Naive thymus-derived CD4-positive, alpha-beta T cell (primary cell): Measurements from ENCODE around the gene OR14A2. TPM values are rescaled to one million over a fixed set of nuclear protein-coding genes. Genes with fewer than 3 reads are reported as not detected.
"Not testable (repeated sequence)": the region's sequence is repeated elsewhere in the genome, so short reads cannot be mapped to it uniquely, and the experiment has no call there.

ENCODE experiments used
- ATAC-seq: fragments of 150-1000 bp; cut with Tn5 transposase; 2 replicates; pipeline ENCODE4 v1.10.0; 2021; ENCODE audit warnings: mild to moderate bottlenecking, moderate library complexity
- CTCF ChIA-PET: fragments of 350-600 bp; sonication (Branson Sonifier 250); formaldehyde crosslinking; loops from one replicate; lab custom pipeline; 2021; ENCODE audit warnings: antibody characterized with exemption; lab: Charles Lee
- POLR2A ChIA-PET: fragments of 350-600 bp; sonication (Branson Sonifier 250); formaldehyde crosslinking; loops from one replicate; lab custom pipeline; 2021; ENCODE audit warnings: antibody characterized with exemption, inconsistent platforms; lab: Charles Lee
- DNase-seq, 9 donors: peaks; one replicate each; pipeline versions ENCODE4 v3.0.0 to v3.0.0-alpha.2; 2020 to 2022; ENCODE audit warnings: mixed read lengths in 1 of 9
- H3K27ac ChIP-seq: one replicate; pipeline ENCODE4 v1.7.0; 2013; ENCODE audit warnings: mild to moderate bottlenecking, low read depth, low read length, moderate library complexity
- H3K27me3 ChIP-seq, 2 donors: one replicate each; pipeline ENCODE4 v1.7.0; 2013; ENCODE audit warnings: low read length in 2 of 2, mild to moderate bottlenecking in 2 of 2, moderate library complexity in 2 of 2; ENCODE audit not compliant: control insufficient read depth in 2 of 2, insufficient read depth in 2 of 2
- H3K36me3 ChIP-seq, 3 experiments: 1 replicate in 2 of 3; 2 replicates in 1 of 3; pipeline ENCODE4 v1.7.0; 2013; ENCODE audit warnings: low read length in 3 of 3, mild to moderate bottlenecking in 3 of 3, moderate library complexity in 1 of 3; ENCODE audit not compliant: insufficient read depth in 3 of 3, control insufficient read depth in 2 of 3
- H3K4me1 ChIP-seq, 2 donors: one replicate each; pipeline ENCODE4 v1.7.0; 2013; ENCODE audit warnings: low read length in 2 of 2, mild to moderate bottlenecking in 2 of 2, moderate library complexity in 1 of 2; ENCODE audit not compliant: control insufficient read depth in 2 of 2, insufficient read depth in 2 of 2
- H3K4me3 ChIP-seq: 2 replicates; pipeline ENCODE4 v1.7.0; 2013; ENCODE audit warnings: mild to moderate bottlenecking, low read length
- H3K9me3 ChIP-seq, 3 experiments: 1 replicate in 2 of 3; 2 replicates in 1 of 3; pipeline ENCODE4 v1.7.0; 2013; ENCODE audit warnings: low read length in 3 of 3; ENCODE audit not compliant: control insufficient read depth in 2 of 3
- H3K27ac Mint-ChIP-seq, 9 donors: one replicate each; pipeline ENCODE4 v1.8.0; 2020 to 2022; ENCODE audit warnings: mixed read lengths in 9 of 9, mild to moderate bottlenecking in 8 of 9, moderate library complexity in 5 of 9, inconsistent platforms in 2 of 9
- H3K27me3 Mint-ChIP-seq, 5 donors: one replicate each; pipeline ENCODE4 v1.8.0; 2021 to 2022; ENCODE audit warnings: mixed read lengths in 5 of 5, mild to moderate bottlenecking in 1 of 5
- H3K36me3 Mint-ChIP-seq, 5 donors: one replicate each; pipeline ENCODE4 v1.8.0; 2020 to 2022; ENCODE audit warnings: mixed read lengths in 5 of 5, mild to moderate bottlenecking in 3 of 5, inconsistent platforms in 1 of 5
- H3K4me1 Mint-ChIP-seq, 7 donors: one replicate each; pipeline ENCODE4 v1.8.0; 2020 to 2022; ENCODE audit warnings: mixed read lengths in 7 of 7, mild to moderate bottlenecking in 3 of 7, inconsistent platforms in 1 of 7
- H3K4me3 Mint-ChIP-seq, 10 donors: one replicate each; pipeline ENCODE4 v1.8.0; 2020 to 2022; ENCODE audit warnings: mild to moderate bottlenecking in 10 of 10, mixed read lengths in 10 of 10, moderate library complexity in 6 of 10, inconsistent platforms in 2 of 10
- H3K9me3 Mint-ChIP-seq, 11 donors: one replicate each; pipeline ENCODE4 v1.8.0; 2020 to 2022; ENCODE audit warnings: mixed read lengths in 11 of 11, mild to moderate bottlenecking in 4 of 11, inconsistent platforms in 1 of 11, moderate library complexity in 1 of 11
- intact Hi-C, 2 donors: fragments of 100-400 bp; cut with micrococcal nuclease; formaldehyde crosslinking; loops; one replicate each; pipeline ENCODE4 v1.15.1; 2023
- polyA plus RNA-seq, 2 donors: library from polyadenylated mRNA; unstranded; fragments of 300-500 nt; fragmentation: Illumina TruSeq; gene quantifications; one replicate each; pipeline ENCODE4 v1.2.3, GENCODE V29; 2021
- total RNA-seq, 6 experiments: library from RNA in 5 of 6; stranded (reverse) in 5 of 6; gene quantifications; 1 replicate in 5 of 6; 2 replicates in 1 of 6; pipeline ENCODE4 v1.2.3 and lab custom pipeline; 2021 to 2026

Gene OR14A2
- total RNA-seq (not detected), polyA plus RNA-seq (not detected), total RNA-seq (lab: John Stamatoyannopoulos, UW) (not detected)

- ChIA-PET POLR2A (no interaction called here), CTCF (no interaction called here)
- H3K27me3 ChIP-seq: no peaks in the 10 kb centered on the region
- H3K27me3 Mint-ChIP-seq: peaks cover 0 to 7% (median 0%) of the 10 kb centered on the region in 5 donors
- no peak within 1 kb of the TSS for H3K4me3 ChIP-seq
- intact Hi-C loops: no loop called here
- H3K4me1 ChIP-seq: no peaks in the 10 kb centered on the region
- H3K9me3 ChIP-seq: peaks cover 0 to 12% (median 0%) of the 10 kb centered on the region in 3 experiments
- ATAC-seq: no peak
- H3K9me3 Mint-ChIP-seq: peaks cover 2 to 25% (median 9%) of the 10 kb centered on the region in 11 donors
- H3K36me3 ChIP-seq: no peaks in the 10 kb centered on the region
- no peak within 1 kb of the TSS for H3K4me3 Mint-ChIP-seq
- DNase-seq: no peak
- no peaks in the 10 kb centered on the region for H3K36me3 Mint-ChIP-seq
- H3K27ac Mint-ChIP-seq: no peak within 1 kb of the TSS
- no peaks in the 10 kb centered on the region for H3K4me1 Mint-ChIP-seq
- no peak within 1 kb of the TSS for H3K27ac ChIP-seq
These were observed at the start of gene OR14A2 for GRCh38 chr1:247748041-247748440. Gene OR14A2 (minus strand): TSS chr1:247748141.

- intact Hi-C loops: no loop called here
- no peak for ATAC-seq
- Mint-ChIP-seq H3K27me3 (peaks cover 0 to 6% (median 0%) of the 10 kb centered on the region in 5 donors), H3K27ac (no peak overlapping the region), H3K36me3 (no peaks in the 10 kb centered on the region), H3K4me1 (no peaks in the 10 kb centered on the region), H3K4me3 (no peak overlapping the region), H3K9me3 (peaks cover 0 to 6% (median 2%) of the 10 kb centered on the region in 11 donors)
- POLR2A ChIA-PET: no interaction called here
- Histone ChIP-seq H3K4me1 (no peaks in the 10 kb centered on the region), H3K9me3 (no peaks in the 10 kb centered on the region), H3K27ac (no peak overlapping the region), H3K36me3 (no peaks in the 10 kb centered on the region), H3K27me3 (no peaks in the 10 kb centered on the region), H3K4me3 (no peak overlapping the region)
- CTCF ChIA-PET: no interaction called here
- no peak for DNase-seq
These were observed 49.6 kb upstream of the OR14A2 start for GRCh38 chr1:247797518-247797917.

- H3K27me3 Mint-ChIP-seq: peaks cover 0 to 7% (median 5%) of the 10 kb centered on the region in 5 donors
- CTCF ChIA-PET: no interaction called here
- no peaks in the 10 kb centered on the region for H3K4me1 ChIP-seq
- H3K4me1 Mint-ChIP-seq: no peaks in the 10 kb centered on the region
- H3K27me3 ChIP-seq: no peaks in the 10 kb centered on the region
- intact Hi-C loops: no loop called here
- peaks cover 0 to 7% (median 0%) of the 10 kb centered on the region in 11 donors for H3K9me3 Mint-ChIP-seq
- ATAC-seq (no peak), DNase-seq (no peak)
- POLR2A ChIA-PET: no interaction called here
- H3K4me3 Mint-ChIP-seq: no peak overlapping the region
- H3K9me3 ChIP-seq: no peaks in the 10 kb centered on the region
- no peaks in the 10 kb centered on the region for H3K36me3 Mint-ChIP-seq
- no peak overlapping the region for H3K27ac ChIP-seq
- no peak overlapping the region for H3K27ac Mint-ChIP-seq
- no peaks in the 10 kb centered on the region for H3K36me3 ChIP-seq
- no peak overlapping the region for H3K4me3 ChIP-seq
These were observed 21.7 kb upstream of the OR14A2 start for GRCh38 chr1:247769603-247770002.

GRCh38 chr1:247760456-247760855 lies 12.5 kb upstream of the OR14A2 start, which contains the start of gene OR1C1:
Gene OR1C1 (minus strand): TSS chr1:247760556. CDS start chr1:247758406, 2,150 bp downstream.
- POLR2A ChIA-PET: no interaction called here
- H3K27me3 Mint-ChIP-seq: peaks cover 0 to 4% (median 0%) of the 10 kb centered on the region in 5 donors
- Histone ChIP-seq H3K4me3 (no peak within 1 kb of the TSS), H3K27me3 (no peaks in the 10 kb centered on the region), H3K27ac (no peak within 1 kb of the TSS), H3K4me1 (no peaks in the 10 kb centered on the region), H3K36me3 (no peaks in the 10 kb centered on the region), H3K9me3 (no peaks in the 10 kb centered on the region)
- no peaks in the 10 kb centered on the region for H3K36me3 Mint-ChIP-seq
- no peaks in the 10 kb centered on the region for H3K4me1 Mint-ChIP-seq
- intact Hi-C loops: no loop called here
- no peak within 1 kb of the TSS for H3K27ac Mint-ChIP-seq
- no peak within 1 kb of the TSS for H3K4me3 Mint-ChIP-seq
- no peak for ATAC-seq
- no peak for DNase-seq
- peaks cover 0 to 12% (median 0%) of the 10 kb centered on the region in 11 donors for H3K9me3 Mint-ChIP-seq
- CTCF ChIA-PET: no interaction called here

- H3K27ac Mint-ChIP-seq: not testable (repeated sequence)
- peaks cover 0 to 11% (median 0%) of the 10 kb centered on the region in 3 experiments for H3K9me3 ChIP-seq
These were observed 6.4 kb upstream of the OR14A2 start for GRCh38 chr1:247754311-247754710.

GRCh38 chr1:247749870-247750269 lies 1.9 kb upstream of the OR14A2 start:
- POLR2A ChIA-PET: no interaction called here
- Histone ChIP-seq H3K27me3 (no peaks in the 10 kb centered on the region), H3K4me1 (no peaks in the 10 kb centered on the region), H3K36me3 (no peaks in the 10 kb centered on the region), H3K4me3 (no peak overlapping the region), H3K9me3 (peaks cover 0 to 12% (median 0%) of the 10 kb centered on the region in 3 experiments), H3K27ac (no peak overlapping the region)
- no peak for DNase-seq
- CTCF ChIA-PET: no interaction called here
- H3K9me3 Mint-ChIP-seq: peaks cover 0 to 25% (median 9%) of the 10 kb centered on the region in 11 donors
- no peak for ATAC-seq
- intact Hi-C loops: no loop called here
- peaks cover 0 to 1% (median 0%) of the 10 kb centered on the region in 5 donors for H3K27me3 Mint-ChIP-seq
- no peaks in the 10 kb centered on the region for H3K4me1 Mint-ChIP-seq
- no peak overlapping the region for H3K4me3 Mint-ChIP-seq
- no peak overlapping the region for H3K27ac Mint-ChIP-seq
- H3K36me3 Mint-ChIP-seq: no peaks in the 10 kb centered on the region

More at GRCh38 chr1:247754311-247754710, 6.4 kb upstream of the OR14A2 start:
- H3K27me3 Mint-ChIP-seq, ATAC-seq, H3K4me3 Mint-ChIP-seq, H3K36me3 Mint-ChIP-seq, H3K4me1 ChIP-seq, POLR2A ChIA-PET, DNase-seq, H3K27ac ChIP-seq, H3K4me1 Mint-ChIP-seq, H3K4me3 ChIP-seq, intact Hi-C loops, H3K27me3 ChIP-seq, CTCF ChIA-PET, H3K36me3 ChIP-seq: not testable (repeated sequence)
- peaks cover 0 to 25% (median 14%) of the 10 kb centered on the region in 11 donors for H3K9me3 Mint-ChIP-seq

- H3K36me3 ChIP-seq: no peaks in the 10 kb centered on the region
- no peak overlapping the region for H3K4me3 ChIP-seq
- ChIA-PET CTCF (no interaction called here), POLR2A (no interaction called here)
- intact Hi-C loops: no loop called here
- H3K4me1 ChIP-seq: no peaks in the 10 kb centered on the region
- no peak for ATAC-seq
- H3K27ac Mint-ChIP-seq: no peak overlapping the region
- no peak overlapping the region for H3K27ac ChIP-seq
- peaks cover 0 to 12% (median 0%) of the 10 kb centered on the region in 3 experiments for H3K9me3 ChIP-seq
- H3K9me3 Mint-ChIP-seq: peaks cover 2 to 25% (median 9%) of the 10 kb centered on the region in 11 donors
- no peaks in the 10 kb centered on the region for H3K36me3 Mint-ChIP-seq
- H3K27me3 ChIP-seq: no peaks in the 10 kb centered on the region
- H3K4me3 Mint-ChIP-seq: no peak overlapping the region
- DNase-seq: no peak
- peaks cover 0 to 7% (median 0%) of the 10 kb centered on the region in 5 donors for H3K27me3 Mint-ChIP-seq
- no peaks in the 10 kb centered on the region for H3K4me1 Mint-ChIP-seq
These were observed 325 bp downstream of the OR14A2 start for GRCh38 chr1:247747616-247748015.
